MM.1S (cell line): ENCODE results near the gene CCDC88B.

ENCODE experiments used
- DNase-seq: peaks from one replicate; pipeline ENCODE4 v3.0.0-alpha.2; 2015
- H2AFZ ChIP-seq: fragments of 300-600 bp; sonication (generic); 2 replicates; pipeline ENCODE4 v1.6.0; 2016; ENCODE audit warnings: antibody characterized with exemption, low read length
- H3F3A ChIP-seq: fragments of 300-600 bp; sonication (generic); 2 replicates; pipeline ENCODE4 v1.6.1; 2016; ENCODE audit warnings: mild to moderate bottlenecking, antibody characterized with exemption, low read length, moderate library complexity, mixed read lengths; ENCODE audit not compliant: insufficient read depth
- H3K27ac ChIP-seq: fragments of 300-600 bp; sonication (generic); 2 replicates; pipeline ENCODE4 v1.5.1; 2016; ENCODE audit warnings: mild to moderate bottlenecking, low read length
- H3K27me3 ChIP-seq: fragments of 300-600 bp; sonication (generic); replicated peaks from 2 replicates; pipeline ENCODE4 v1.6.0; 2016; ENCODE audit warnings: low read length; ENCODE audit not compliant: insufficient read depth
- H3K36me3 ChIP-seq: fragments of 300-600 bp; sonication (generic); replicated peaks from 2 replicates; pipeline ENCODE4 v1.6.1; 2016; ENCODE audit warnings: mild to moderate bottlenecking, low read length, mixed read lengths; ENCODE audit not compliant: insufficient read depth
- H3K4me1 ChIP-seq: fragments of 300-600 bp; sonication (generic); 2 replicates; pipeline ENCODE4 v1.6.1; 2016; ENCODE audit warnings: low read length, mixed read lengths
- H3K4me2 ChIP-seq: fragments of 300-600 bp; sonication (generic); 2 replicates; pipeline ENCODE4 v1.6.0; 2016; ENCODE audit warnings: low read depth, low read length
- H3K4me3 ChIP-seq: fragments of 300-600 bp; sonication (generic); 2 replicates; pipeline ENCODE4 v1.5.1; 2016; ENCODE audit warnings: low read length, mixed read lengths
- H3K79me2 ChIP-seq: fragments of 300-600 bp; sonication (generic); 2 replicates; pipeline ENCODE4 v1.6.1; 2016; ENCODE audit warnings: mixed run types, low read length, mixed read lengths
- H3K9ac ChIP-seq: fragments of 300-600 bp; sonication (generic); 2 replicates; pipeline ENCODE4 v1.6.1; 2016; ENCODE audit warnings: low read length, mixed read lengths
- H3K9me2 ChIP-seq: fragments of 300-600 bp; sonication (generic); replicated peaks from 2 replicates; pipeline ENCODE4 v1.6.1; 2016; ENCODE audit warnings: mild to moderate bottlenecking, low read length, mixed read lengths; ENCODE audit not compliant: insufficient read depth
- H3K9me3 ChIP-seq: fragments of 300-600 bp; sonication (generic); replicated peaks from 2 replicates; pipeline ENCODE4 v1.6.1; 2016; ENCODE audit warnings: mild to moderate bottlenecking, low read length, mixed read lengths; ENCODE audit not compliant: insufficient read depth
- H4K20me1 ChIP-seq: fragments of 300-600 bp; sonication (generic); 2 replicates; pipeline ENCODE4 v1.6.1; 2016; ENCODE audit warnings: mild to moderate bottlenecking, low read length, moderate library complexity, mixed read lengths; ENCODE audit not compliant: insufficient read depth
- EZH2 ChIP-seq: fragments of 300-600 bp; sonication (generic); optimal IDR thresholded peaks from 2 replicates; pipeline ENCODE3; 2017; ENCODE audit warnings: low read depth, mild to moderate bottlenecking, antibody characterized with exemption, low read length, mixed read lengths
- EZH2phosphoT487 ChIP-seq: fragments of 300-600 bp; sonication (generic); IDR thresholded peaks from 2 replicates; pipeline ENCODE4 v1.6.1; 2018; ENCODE audit warnings: antibody characterized with exemption, low read length
- TF ChIP-seq, protein P1 (sequence below): fragments of 300-600 bp; sonication (generic); IDR thresholded peaks from 2 replicates; pipeline ENCODE4 v1.5.1; 2016; ENCODE audit warnings: antibody characterized with exemption, low read length, mixed read lengths

The CCDC88B gene

DNA sequence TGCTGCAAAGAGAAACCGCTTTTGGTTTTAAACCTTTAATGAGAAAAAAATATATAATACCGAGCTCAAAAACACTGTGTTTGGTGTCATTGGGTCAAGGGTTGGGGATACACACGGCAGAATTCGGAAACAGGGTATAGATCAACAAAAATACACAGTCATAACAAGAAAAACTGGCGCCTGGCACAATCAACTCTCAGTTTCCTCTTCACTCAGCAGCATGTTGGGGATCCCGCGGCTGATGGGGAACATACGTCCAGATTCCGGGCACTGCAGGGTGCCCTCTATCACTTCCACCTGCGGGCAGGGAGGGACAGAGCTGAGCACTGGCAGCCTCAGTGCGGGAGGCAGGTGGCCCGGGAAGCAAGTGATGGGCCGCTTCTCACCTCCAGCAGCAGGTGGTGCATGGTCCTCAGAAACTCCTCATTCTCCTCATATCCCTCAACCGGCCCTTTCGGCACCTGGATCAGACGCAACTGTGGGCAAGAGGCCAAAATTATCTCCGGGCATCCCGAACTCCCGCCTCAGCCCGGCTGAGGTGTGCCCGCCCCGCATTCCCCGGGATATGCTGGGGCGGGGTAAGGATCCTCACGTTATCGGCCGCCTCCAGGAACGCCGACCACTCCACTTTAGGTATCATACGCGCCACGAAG lies 23.2 kb upstream of the CCDC88B start:
- H3K27me3 ChIP-seq: no peaks in the 10 kb centered on the region
- H3K9me3 ChIP-seq: no peaks in the 10 kb centered on the region
- H3K9me2 ChIP-seq: no peaks in the 10 kb centered on the region
- H4K20me1 ChIP-seq: no peaks in the 10 kb centered on the region
- peak overlapping the region; percentile 2 for H2AFZ ChIP-seq
- H3K4me2 ChIP-seq: peak overlapping the region; percentile 42
- peaks cover 39% of the 10 kb centered on the region for H3F3A ChIP-seq
- no peaks in the 10 kb centered on the region for H3K36me3 ChIP-seq
- H3K9ac ChIP-seq: peak overlapping the region; percentile 92
- TF ChIP-seq, protein P1, sequence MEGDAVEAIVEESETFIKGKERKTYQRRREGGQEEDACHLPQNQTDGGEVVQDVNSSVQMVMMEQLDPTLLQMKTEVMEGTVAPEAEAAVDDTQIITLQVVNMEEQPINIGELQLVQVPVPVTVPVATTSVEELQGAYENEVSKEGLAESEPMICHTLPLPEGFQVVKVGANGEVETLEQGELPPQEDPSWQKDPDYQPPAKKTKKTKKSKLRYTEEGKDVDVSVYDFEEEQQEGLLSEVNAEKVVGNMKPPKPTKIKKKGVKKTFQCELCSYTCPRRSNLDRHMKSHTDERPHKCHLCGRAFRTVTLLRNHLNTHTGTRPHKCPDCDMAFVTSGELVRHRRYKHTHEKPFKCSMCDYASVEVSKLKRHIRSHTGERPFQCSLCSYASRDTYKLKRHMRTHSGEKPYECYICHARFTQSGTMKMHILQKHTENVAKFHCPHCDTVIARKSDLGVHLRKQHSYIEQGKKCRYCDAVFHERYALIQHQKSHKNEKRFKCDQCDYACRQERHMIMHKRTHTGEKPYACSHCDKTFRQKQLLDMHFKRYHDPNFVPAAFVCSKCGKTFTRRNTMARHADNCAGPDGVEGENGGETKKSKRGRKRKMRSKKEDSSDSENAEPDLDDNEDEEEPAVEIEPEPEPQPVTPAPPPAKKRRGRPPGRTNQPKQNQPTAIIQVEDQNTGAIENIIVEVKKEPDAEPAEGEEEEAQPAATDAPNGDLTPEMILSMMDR: peak; percentile 41
- TF ChIP-seq EZH2: no peak
- H3K27ac ChIP-seq: peak overlapping the region; percentile 100
- H3K79me2 ChIP-seq: peaks cover 56% of the 10 kb centered on the region
- H3K4me3 ChIP-seq: peak overlapping the region; percentile 78
- H3K4me1 ChIP-seq: peaks cover 6% of the 10 kb centered on the region
- DNase-seq: peak; percentile 74

DNA sequence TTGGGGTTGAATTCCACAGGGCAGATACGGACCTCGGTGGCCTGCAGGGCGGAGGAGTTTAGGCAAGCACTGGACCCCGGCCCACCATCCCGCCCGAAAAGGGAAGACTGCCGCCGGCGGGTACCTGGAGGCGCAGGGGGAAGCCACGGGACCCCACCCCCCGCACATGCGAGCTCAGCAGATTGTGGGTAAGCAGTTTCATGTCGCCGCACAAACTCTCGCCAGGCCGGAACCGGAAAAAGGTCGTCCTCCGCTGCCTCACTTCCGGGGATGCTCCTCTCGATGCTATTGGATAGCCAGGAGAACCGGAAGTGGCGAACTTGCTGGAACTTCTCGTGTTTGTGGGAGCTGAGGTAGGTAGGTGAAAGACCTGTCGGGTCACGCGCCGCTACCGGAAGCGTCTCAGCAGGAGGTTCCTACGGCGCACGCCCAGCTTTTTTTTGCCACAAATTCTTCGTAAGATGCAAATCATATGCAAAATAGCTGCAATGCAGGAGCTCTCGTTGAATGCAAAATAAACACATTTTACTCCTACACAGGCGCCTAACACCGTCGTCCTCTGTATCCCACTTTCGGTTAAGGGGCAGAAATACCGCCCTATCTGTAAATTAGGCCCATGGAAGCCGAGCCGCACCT lies 22.6 kb upstream of the CCDC88B start, which contains the start of gene TRMT112:
Gene TRMT112 (minus strand): TSS at position 235 of the 636 bp plus-strand sequence. CDS start 33 bp downstream, at position 202.
- Histone ChIP-seq H3K4me1 (peaks cover 6% of the 10 kb centered on the region), H3K36me3 (no peaks in the 10 kb centered on the region)

DNA sequence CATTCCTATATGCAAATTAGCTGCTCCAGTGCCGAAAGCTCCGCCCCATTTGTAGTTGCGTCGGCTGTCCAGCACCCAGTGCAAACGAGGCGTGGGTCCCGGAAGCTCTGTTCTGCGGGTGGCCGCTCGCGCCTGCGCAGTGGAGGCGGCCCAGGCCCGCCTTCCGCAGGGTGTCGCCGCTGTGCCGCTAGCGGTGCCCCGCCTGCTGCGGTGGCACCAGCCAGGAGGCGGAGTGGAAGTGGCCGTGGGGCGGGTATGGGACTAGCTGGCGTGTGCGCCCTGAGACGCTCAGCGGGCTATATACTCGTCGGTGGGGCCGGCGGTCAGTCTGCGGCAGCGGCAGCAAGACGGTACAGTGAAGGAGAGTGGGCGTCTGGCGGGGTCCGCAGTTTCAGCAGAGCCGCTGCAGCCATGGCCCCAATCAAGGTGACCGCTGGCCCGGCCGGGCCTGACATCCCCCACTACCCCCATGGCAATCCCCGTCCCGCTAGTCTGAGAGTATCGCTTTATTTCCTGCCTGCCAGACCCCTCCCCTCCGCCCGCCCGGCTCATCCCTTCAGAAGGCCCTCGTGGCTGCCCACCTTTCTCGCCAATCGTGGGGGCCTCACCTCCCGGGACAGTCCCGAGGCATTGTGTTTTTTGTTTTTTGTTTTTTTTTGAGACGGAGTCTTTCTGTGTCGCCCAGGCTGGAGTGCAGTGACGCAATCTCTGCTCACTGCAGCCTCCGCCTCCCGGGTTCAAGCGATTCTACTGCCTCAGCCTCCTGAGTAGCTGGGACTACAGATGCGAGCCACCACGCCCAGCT lies 21.8 kb upstream of the CCDC88B start, which contains the start of gene PRDX5:
Gene PRDX5 (plus strand): TSS at position 161 of the 805 bp plus-strand sequence. CDS start 95 bp downstream, at position 256.
- no peaks in the 10 kb centered on the region for H3K9me3 ChIP-seq
- DNase-seq: peak; percentile 98
- peak within 1 kb of the TSS; percentile 93 for H3K4me2 ChIP-seq
- H3F3A ChIP-seq: peaks cover 39% of the 10 kb centered on the region
- H3K27ac ChIP-seq: peak within 1 kb of the TSS; percentile 100
- peak within 1 kb of the TSS; percentile 63 for H2AFZ ChIP-seq
- TF ChIP-seq EZH2phosphoT487 (no peak), EZH2 (no peak)
- TF ChIP-seq, protein P1: peak; percentile 25; the same call in 1 of the 2 replicates
- H3K27me3 ChIP-seq: no peaks in the 10 kb centered on the region
- H3K9ac ChIP-seq: peak within 1 kb of the TSS; percentile 92
- H3K79me2 ChIP-seq: peaks cover 45% of the 10 kb centered on the region
- peak within 1 kb of the TSS; percentile 78 for H3K4me3 ChIP-seq
- no peaks in the 10 kb centered on the region for H4K20me1 ChIP-seq
- H3K36me3 ChIP-seq: no peaks in the 10 kb centered on the region
- no peaks in the 10 kb centered on the region for H3K9me2 ChIP-seq
- peaks cover 6% of the 10 kb centered on the region for H3K4me1 ChIP-seq

More for the DNA sequence above, 22.6 kb upstream of the CCDC88B start, which contains the start of gene TRMT112:
- peak within 1 kb of the TSS; percentile 78 for H3K4me3 ChIP-seq
- TF ChIP-seq EZH2phosphoT487: no peak
- TF ChIP-seq EZH2: no peak
- TF ChIP-seq, protein P1: no peak
- H3K9me3 ChIP-seq: no peaks in the 10 kb centered on the region
- peaks cover 53% of the 10 kb centered on the region for H3K79me2 ChIP-seq
- peak; percentile 99 for DNase-seq
- no peaks in the 10 kb centered on the region for H3K9me2 ChIP-seq
- no peaks in the 10 kb centered on the region for H3K27me3 ChIP-seq
- H3K27ac ChIP-seq: peak within 1 kb of the TSS; percentile 100
- no peaks in the 10 kb centered on the region for H4K20me1 ChIP-seq
- peak within 1 kb of the TSS; percentile 93 for H3K4me2 ChIP-seq
- H2AFZ ChIP-seq: peak within 1 kb of the TSS; percentile 63
- peak within 1 kb of the TSS; percentile 92 for H3K9ac ChIP-seq
- H3F3A ChIP-seq: peaks cover 39% of the 10 kb centered on the region
